Sigmoid colon (tissue), 7 donors: Measurements from ENCODE around the gene KCNJ6. TPM values are rescaled to one million over a fixed set of nuclear protein-coding genes. Genes with fewer than 3 reads are reported as not detected.
"Not testable (repeated sequence)": the region's sequence is repeated elsewhere in the genome, so short reads cannot be mapped to it uniquely, and the experiment has no call there.

Experiments used
- DNase-seq: peaks from one replicate; pipeline ENCODE4 v3.0.0-alpha.2; 2019
- H3K27ac ChIP-seq, 4 donors: fragments of 200-600 bp; sonication (generic); one replicate each; pipeline ENCODE4 v1.5.1; 2016 to 2019; ENCODE audit warnings: mild to moderate bottlenecking in 1 of 4
- H3K27me3 ChIP-seq, 3 donors: fragments of 200-600 bp; sonication (generic); one replicate each; pipeline ENCODE4 v1.5.1; 2019; ENCODE audit warnings: mild to moderate bottlenecking in 1 of 3
- H3K36me3 ChIP-seq, 4 donors: fragments of 200-600 bp; sonication (generic); one replicate each; pipeline ENCODE4 v1.5.1; 2016 to 2019
- H3K4me1 ChIP-seq, 4 donors: fragments of 200-600 bp; sonication (generic); one replicate each; pipeline ENCODE4 v1.5.1; 2017 to 2019
- H3K4me3 ChIP-seq, 4 donors: fragments of 200-600 bp; sonication (generic); one replicate each; pipeline ENCODE4 v1.5.1; 2017 to 2019; ENCODE audit warnings: mild to moderate bottlenecking in 2 of 4, moderate library complexity in 1 of 4
- H3K9me3 ChIP-seq, 4 donors: fragments of 200-600 bp in 3 of 4; sonication (generic) in 3 of 4; one replicate each; pipeline versions ENCODE4 v1.5.1 to v1.6.1; 2013 to 2019
- CTCF ChIP-seq, 4 experiments: fragments of 450-650 bp in 3 of 4; fragments of 200-600 bp in 1 of 4; IDR thresholded peaks; one replicate each; pipeline ENCODE4 v1.5.1; 2016 to 2019; ENCODE audit warnings: antibody characterized with exemption in 4 of 4, mild to moderate bottlenecking in 3 of 4, moderate library complexity in 2 of 4
- EP300 ChIP-seq, 4 donors: sonication (generic); formaldehyde crosslinking; IDR thresholded peaks; one replicate each; pipeline ENCODE4 v1.6.1; 2017; ENCODE audit warnings: antibody characterized with exemption in 4 of 4
- POLR2A ChIP-seq, 2 donors: fragments of 450-650 bp; IDR thresholded peaks; one replicate each; pipeline ENCODE4 v1.6.1; 2016; ENCODE audit warnings: antibody characterized with exemption in 2 of 2, mild to moderate bottlenecking in 2 of 2, moderate library complexity in 2 of 2
- POLR2AphosphoS5 ChIP-seq, 4 donors: sonication (generic); formaldehyde crosslinking; IDR thresholded peaks; one replicate each; pipeline ENCODE4 v1.6.1; 2017; ENCODE audit warnings: antibody characterized with exemption in 4 of 4
- WGBS, 2 donors: extraction: QIAGEN DNeasy Blood & Tissue Kit; methylation state at CpG; one replicate each; pipeline ENCODE4 v1.1.7; 2013; 5-methylcytosine and 5-hydroxymethylcytosine counted together
- intact Hi-C: fragments of 100-400 bp; cut with DNase I; formaldehyde crosslinking; loops from one replicate; pipeline ENCODE4 v1.15.1; 2023
- polyA plus RNA-seq, 3 donors: library from polyadenylated mRNA; stranded (reverse); fragments of 200-250 nt; gene quantifications; one replicate each; pipeline ENCODE4 v1.2.3, GENCODE V29; 2013
- total RNA-seq, 4 donors: library from RNA; depleted of rRNA; stranded (reverse); fragments of >200 nt; gene quantifications; one replicate each; pipeline ENCODE4 v1.1.0, GENCODE V29; 2016
- donor health status: healthy with polysubstance abuse.
- donor health status: Bipolar disorder and iron deficiency.
- donor health status: healthy.

The KCNJ6 gene
- total and polyA plus RNA-seq, 7 donors: under 0.01 to 0.04 (median under 0.01) TPM; not detected in 2

- TF ChIP-seq EP300 (IDR thresholded peaks at IDR 0.05): no peak
- TF ChIP-seq POLR2A (IDR thresholded peaks at IDR 0.05): no peak
- no peak for TF ChIP-seq POLR2AphosphoS5 (IDR thresholded peaks at IDR 0.05)
- TF ChIP-seq CTCF (IDR thresholded peaks at IDR 0.05): no peak
- Histone ChIP-seq H3K36me3 (no peaks in the 10 kb centered on the region), H3K9me3 (no peaks in the 10 kb centered on the region), H3K27me3 (no peaks in the 10 kb centered on the region), H3K4me1 (no peaks in the 10 kb centered on the region), H3K27ac (no peak overlapping the region), H3K4me3 (no peak overlapping the region)
- DNase-seq: no peak
- 58 to 68% methylated on average over 4 of the region's 4 CpGs for WGBS, 2 donors
- intact Hi-C loops: no loop called here
These were observed 183.3 kb downstream of the KCNJ6 start for GRCh38 chr21:37732927-37733326.

- Histone ChIP-seq H3K27ac (no peak overlapping the region), H3K4me1 (no peaks in the 10 kb centered on the region), H3K4me3 (no peak overlapping the region), H3K27me3 (no peaks in the 10 kb centered on the region), H3K9me3 (no peaks in the 10 kb centered on the region), H3K36me3 (no peaks in the 10 kb centered on the region)
- DNase-seq: no peak
- WGBS, 2 donors: 70 to 75% methylated on average over 6 of the region's 6 CpGs
- intact Hi-C loops: no loop called here
- TF ChIP-seq POLR2A (IDR thresholded peaks at IDR 0.05) (no peak), CTCF (IDR thresholded peaks at IDR 0.05) (no peak), EP300 (IDR thresholded peaks at IDR 0.05) (no peak), POLR2AphosphoS5 (IDR thresholded peaks at IDR 0.05) (no peak)
These were observed 192.1 kb downstream of the KCNJ6 start for GRCh38 chr21:37724201-37724600.

DNA sequence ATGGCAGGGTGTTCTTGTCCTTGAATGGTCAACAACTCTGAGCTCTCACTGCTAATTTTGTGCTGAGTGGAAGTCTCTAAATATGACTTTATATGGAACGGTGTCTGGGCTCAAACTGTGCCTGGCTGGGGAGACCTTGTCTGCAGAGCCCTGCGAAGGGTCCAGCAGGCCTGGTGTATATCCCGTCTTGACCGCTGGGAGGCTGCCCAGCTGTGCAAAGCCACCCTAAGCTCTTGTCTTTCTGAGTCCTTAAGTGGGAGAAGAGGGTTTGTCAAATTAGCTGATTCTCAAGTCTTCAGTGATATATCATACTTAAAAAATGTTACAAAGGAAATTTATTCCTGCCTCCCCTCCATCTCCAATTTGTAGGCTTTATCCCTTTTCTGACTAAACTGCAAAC lies 198.7 kb downstream of the KCNJ6 start:
- TF ChIP-seq POLR2A (IDR thresholded peaks at IDR 0.05): no peak
- no peak for TF ChIP-seq CTCF (IDR thresholded peaks at IDR 0.05)
- TF ChIP-seq POLR2AphosphoS5 (IDR thresholded peaks at IDR 0.05): no peak
- TF ChIP-seq EP300 (IDR thresholded peaks at IDR 0.05): no peak
- no peak for DNase-seq
- Histone ChIP-seq H3K4me3 (no peak overlapping the region), H3K4me1 (no peaks in the 10 kb centered on the region), H3K9me3 (no peaks in the 10 kb centered on the region), H3K27ac (no peak overlapping the region), H3K27me3 (no peaks in the 10 kb centered on the region), H3K36me3 (no peaks in the 10 kb centered on the region)
- intact Hi-C loops: no loop called here
- WGBS, 2 donors: 84 to 90% methylated on average over 4 of the region's 4 CpGs

DNA sequence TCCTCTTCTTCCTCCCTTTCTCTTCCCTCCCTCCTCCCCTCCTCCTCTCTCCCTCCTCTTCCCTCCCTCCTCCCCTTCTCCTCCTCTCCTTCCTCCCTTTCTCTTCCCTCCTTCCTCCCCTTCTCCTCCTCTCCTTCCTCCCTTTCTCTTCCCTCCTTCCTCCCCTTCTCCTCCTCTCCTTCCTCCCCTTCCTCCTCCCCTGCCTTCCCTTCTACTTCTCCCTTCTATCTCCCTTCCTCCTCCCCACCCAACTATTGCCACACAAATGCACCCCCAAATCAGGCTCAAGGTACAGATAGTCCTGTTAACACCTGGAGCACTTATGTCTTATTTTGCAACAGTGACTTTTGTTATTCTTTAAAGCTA lies 203.7 kb downstream of the KCNJ6 start:
- H3K4me3 ChIP-seq, DNase-seq, intact Hi-C loops, H3K36me3 ChIP-seq, H3K9me3 ChIP-seq, H3K27me3 ChIP-seq, H3K27ac ChIP-seq: not testable (repeated sequence)
- H3K4me1 ChIP-seq: peaks cover 0 to 14% (median 11%) of the 10 kb centered on the region in 4 donors

DNA sequence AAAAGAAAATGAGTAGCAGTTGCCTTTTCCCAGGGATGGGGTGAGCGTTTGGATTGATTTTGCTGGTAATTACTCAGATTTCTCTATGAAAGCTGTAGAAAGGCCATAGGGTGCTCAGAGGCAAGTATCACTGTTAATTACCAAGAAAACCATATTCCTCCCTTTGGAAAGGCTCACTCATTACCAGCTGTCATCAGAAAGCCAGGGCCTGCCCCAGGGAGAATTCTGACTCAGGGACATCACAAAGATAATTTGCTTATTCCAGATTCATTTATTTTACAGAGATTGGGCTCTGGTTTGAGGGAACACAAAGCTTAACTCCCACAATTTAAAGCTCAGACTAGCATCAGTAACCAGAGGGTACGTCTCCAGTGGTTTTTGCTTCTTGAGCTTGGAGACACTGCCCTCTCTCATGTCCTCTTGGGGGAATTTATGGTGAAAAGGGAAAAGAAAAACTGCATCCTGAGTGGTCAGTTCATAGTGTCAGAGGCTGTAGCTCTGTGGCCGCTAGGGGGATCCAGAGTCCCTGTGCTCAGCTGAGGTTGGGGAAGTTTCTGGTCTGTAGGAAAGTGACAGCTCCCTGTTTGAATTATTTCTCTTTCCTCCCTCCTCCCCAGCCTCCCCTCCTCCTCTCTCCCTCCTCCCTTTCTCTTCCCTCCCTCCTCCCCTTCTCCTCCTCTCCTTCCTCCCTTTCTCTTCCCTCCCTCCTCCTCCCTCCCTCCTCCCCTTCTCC lies 204.3 kb downstream of the KCNJ6 start:
- Histone ChIP-seq H3K36me3 (no peaks in the 10 kb centered on the region), H3K27me3 (no peaks in the 10 kb centered on the region), H3K9me3 (no peaks in the 10 kb centered on the region), H3K27ac (no peak overlapping the region), H3K4me1 (peaks cover 0 to 14% (median 11%) of the 10 kb centered on the region in 4 donors), H3K4me3 (no peak overlapping the region)
- no peak for DNase-seq
- 26 to 49% methylated on average over 3 of the region's 3 CpGs for WGBS, 2 donors
- intact Hi-C loops: no loop called here
- TF ChIP-seq EP300 (IDR thresholded peaks at IDR 0.05): no peak
- TF ChIP-seq POLR2AphosphoS5 (IDR thresholded peaks at IDR 0.05): no peak
- peak in 3 of 4 experiments; percentile 24 to 51 (median 43) for TF ChIP-seq CTCF (IDR thresholded peaks at IDR 0.05)
- TF ChIP-seq POLR2A (IDR thresholded peaks at IDR 0.05): no peak
